HepG2 (cell line): ENCODE measurements around the gene SYCE3. TPM values are rescaled to one million over a fixed set of nuclear protein-coding genes. Genes with fewer than 3 reads are reported as not detected.

Experiments
- AHDC1 ChIP-seq: sonication (generic); formaldehyde crosslinking; IDR thresholded peaks from 2 replicates; pipeline ENCODE4 v1.5.1; 2020; ENCODE audit warnings: mild to moderate bottlenecking, missing genetic modification reagents, borderline replicate concordance
- ATF2 ChIP-seq: sonication (generic); formaldehyde crosslinking; IDR thresholded peaks from 2 replicates; pipeline ENCODE4 v1.4.0; 2020; ENCODE audit warnings: missing genetic modification reagents
- EED ChIP-seq: sonication (generic); formaldehyde crosslinking; IDR thresholded peaks from 2 replicates; pipeline ENCODE4 v1.5.0; 2020; ENCODE audit warnings: mild to moderate bottlenecking, missing genetic modification reagents
- ERF ChIP-seq: IDR thresholded peaks from 2 replicates; pipeline ENCODE4 v1.6.1; 2018; ENCODE audit warnings: missing biosample characterization, missing genetic modification reagents
- HMG20A ChIP-seq: IDR thresholded peaks from 2 replicates; pipeline ENCODE4 v1.6.1; 2016; ENCODE audit warnings: borderline replicate concordance
- JARID2 ChIP-seq: sonication (generic); formaldehyde crosslinking; IDR thresholded peaks from 2 replicates; pipeline ENCODE4 v1.8.1; 2023; ENCODE audit warnings: missing genetic modification reagents, inconsistent platforms; ENCODE audit not compliant: insufficient replicate concordance
- MAX ChIP-seq: IDR thresholded peaks from 2 replicates; pipeline ENCODE4 v1.6.1; 2012; ENCODE audit warnings: inconsistent platforms
- MTA1 ChIP-seq: sonication (generic); formaldehyde crosslinking; IDR thresholded peaks from 2 replicates; pipeline ENCODE4 v1.4.0; 2020; ENCODE audit warnings: missing genetic modification reagents, mild to moderate bottlenecking, borderline replicate concordance
- NFKBIZ ChIP-seq: IDR thresholded peaks from 2 replicates; pipeline ENCODE4 v1.6.1; 2018; ENCODE audit warnings: missing genetic modification reagents, missing compliant biosample characterization
- RBM39 ChIP-seq: fragments of 200-400 bp; formaldehyde crosslinking; IDR thresholded peaks from one replicate; pipeline ENCODE4 v1.6.1; 2018; ENCODE audit warnings: antibody characterized with exemption, mild to moderate bottlenecking, low read depth, low read length; ENCODE audit not compliant: poor library complexity, severe bottlenecking
- SMC3 ChIP-seq: IDR thresholded peaks from 2 replicates; pipeline ENCODE4 v1.6.1; 2011; ENCODE audit warnings: low read length, improper control_type of control experiment
- ZFP36 ChIP-seq: fragments of 150-350 bp; IDR thresholded peaks from 2 replicates; pipeline ENCODE4 v1.6.1; 2018; ENCODE audit warnings: borderline replicate concordance, low read length, low read depth; ENCODE audit not compliant: partially characterized antibody
- ZNF512B ChIP-seq: sonication (generic); formaldehyde crosslinking; IDR thresholded peaks from 2 replicates; pipeline ENCODE4 v1.5.1; 2020; ENCODE audit warnings: missing genetic modification reagents, mild to moderate bottlenecking, borderline replicate concordance
- ZNF580 ChIP-seq: IDR thresholded peaks from 2 replicates; pipeline ENCODE4 v1.6.1; 2016; ENCODE audit warnings: low read depth, borderline replicate concordance
- ZXDC ChIP-seq: sonication (generic); formaldehyde crosslinking; IDR thresholded peaks from 2 replicates; pipeline ENCODE4 v1.5.0; 2020; ENCODE audit warnings: mild to moderate bottlenecking, missing genetic modification reagents
- polyA plus RNA-seq, 8 experiments: library from polyadenylated mRNA; depleted of rRNA in 3 of 8; stranded (reverse) in 7 of 8; unstranded in 1 of 8; fragments of >200 nt; fragmentation: Illumina TruSeq in 4 of 8; extraction: Trizol in 4 of 8; gene quantifications; 2 replicates each; pipeline versions ENCODE4 v1.2.1 to v1.2.3, GENCODE V29; 2011 to 2016; ENCODE audit warnings: low read depth in 4 of 8, missing spikeins in 1 of 8, mixed read lengths in 1 of 8; ENCODE audit not compliant: insufficient read depth in 1 of 8
- total RNA-seq, 5 experiments: library from RNA; depleted of rRNA; stranded (reverse); fragments of >200 nt; fragmentation: Illumina TruSeq; extraction: Trizol; gene quantifications; 2 replicates each; pipeline ENCODE4 v1.2.3, GENCODE V29; 2016; ENCODE audit warnings: low read depth in 1 of 5

SYCE3 gene
- total and polyA plus RNA-seq, 2 of the 13 experiments (the other 11 are each of a cell fraction or from before 2014, with no cell fraction given), result not detected

- TF ChIP-seq EED (CRISPR knock-in tag) (peak; percentile 74; the same call in 1 of the 2 replicates), MAX (peak; percentile 91), RBM39 (no peak), ATF2 (no peak), MTA1 (peak; percentile 64; the same call in 1 of the 2 replicates), ZXDC (CRISPR knock-in tag) (no peak), ZNF512B (CRISPR knock-in tag) (no peak), ZFP36 (no peak), JARID2 (CRISPR knock-in tag) (no peak), SMC3 (no peak), AHDC1 (CRISPR knock-in tag) (no peak), ZNF580 (no peak), ERF (0 out of 2 replicates have a peak, but pooled peaks have one; percentile 34), HMG20A (CRISPR knock-in tag) (no peak), NFKBIZ (CRISPR knock-in tag) (0 out of 2 replicates have a peak, but pooled peaks have one; percentile 14)
Observed at GRCh38 chr22:50529897-50530579, 32.7 kb downstream of the SYCE3 start, which contains the start of gene TYMP (continued).
